Right cardiac atrium (tissue), 5 donors: Measurements from ENCODE around the gene C16orf46. TPM values are rescaled to one million over a fixed set of nuclear protein-coding genes. Genes with fewer than 3 reads are reported as not detected.
"Not testable (repeated sequence)": the region's sequence is repeated elsewhere in the genome, so short reads cannot be mapped to it uniquely, and the experiment has no call there.

Experiments used
- ATAC-seq, 2 donors: fragments of 200-7000 bp; cut with Tn5 transposase; one replicate each; pipeline versions ENCODE4 v1.8.0 to v1.9.1; 2020; ENCODE audit warnings: moderate library complexity in 2 of 2, mild to moderate bottlenecking in 1 of 2
- DNase-seq, 3 donors: peaks; one replicate each; pipeline ENCODE4 v3.0.0-alpha.2; 2020
- H3K27ac ChIP-seq: one replicate; pipeline ENCODE4 v1.5.1; 2013; ENCODE audit warnings: mild to moderate bottlenecking, low read length, control low read depth, moderate library complexity
- H3K27me3 ChIP-seq: one replicate; pipeline ENCODE4 v1.6.1; 2013; ENCODE audit not compliant: control insufficient read depth, insufficient read depth
- H3K4me1 ChIP-seq: one replicate; pipeline ENCODE4 v1.6.1; 2013; ENCODE audit warnings: low read length; ENCODE audit not compliant: control insufficient read depth, insufficient read depth
- H3K4me3 ChIP-seq: one replicate; pipeline ENCODE4 v1.5.1; 2013; ENCODE audit warnings: low read length, control low read depth
- H3K9me3 ChIP-seq: one replicate; pipeline ENCODE4 v1.6.1; 2013; ENCODE audit warnings: low read length; ENCODE audit not compliant: control insufficient read depth
- WGBS: extraction: QIAGEN DNeasy Blood & Tissue Kit; methylation state at CpG from one replicate; pipeline ENCODE4 v1.1.7; 2013; 5-methylcytosine and 5-hydroxymethylcytosine counted together
- intact Hi-C, 4 donors: fragments of 100-400 bp; cut with DNase I; formaldehyde crosslinking; loops; one replicate each; pipeline versions ENCODE4 v1.11.0 to v1.14.0; 2022 to 2023
- long read RNA-seq, 4 donors: library from polyadenylated mRNA; unstranded; transcript quantifications; one replicate each; pipeline ENCODE4 v2.0.0, GENCODE V29; 2020 to 2021
- polyA plus RNA-seq: library from polyadenylated mRNA; stranded (reverse); fragments of 200-250 nt; gene quantifications from one replicate; pipeline ENCODE4 v1.2.3, GENCODE V29; 2013
- total RNA-seq, 4 donors: library from RNA; stranded (reverse); fragmentation: NEBNext Ultra II Directional; extraction: Animal tissue kit (Norgen Biotek cat#: 25700); gene quantifications; one replicate each; pipeline ENCODE4 v1.2.1, GENCODE V29; 2021
- donor health status: healthy with polysubstance abuse.
- donor health status: DM: no; HTN: yes; CAD: no.
- donor health status: DM: no; HTN: no; CAD: no.
- donor health status: DM: no; HTN: yes; CAD: no; lungs with severe emphysema.
- donor health status: DM: yes; HTN: yes; CAD: no.

Gene C16orf46, protein sequence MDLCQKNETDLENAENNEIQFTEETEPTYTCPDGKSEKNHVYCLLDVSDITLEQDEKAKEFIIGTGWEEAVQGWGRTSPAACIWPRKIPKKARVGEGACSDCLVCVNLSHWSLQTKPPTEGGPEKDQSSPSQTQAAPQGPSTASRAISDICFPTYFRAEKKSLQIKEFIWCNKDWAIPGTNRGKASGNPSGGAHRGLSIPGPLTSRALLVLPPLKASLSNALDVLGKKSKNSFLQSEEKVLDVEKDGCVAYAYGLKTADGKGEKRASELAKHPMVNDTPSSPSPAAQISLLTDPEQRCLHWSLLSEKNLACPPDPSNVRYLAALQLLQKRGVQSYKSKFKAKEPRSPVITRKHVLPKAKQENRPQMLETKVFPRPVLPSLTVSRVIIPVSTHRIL
- total RNA-seq (under 1 TPM in 2 of 4 donors, not detected in 2; 0.47 to 0.97 TPM), polyA plus RNA-seq (0.52 TPM)
- long read RNA-seq, donor 1: 0 reads
- long read RNA-seq, donor 2: 0 reads
- long read RNA-seq, donor 3: 0 reads
- long read RNA-seq, donor 4: 0 reads

- no peaks in the 10 kb centered on the region for H3K27me3 ChIP-seq
- H3K4me3 ChIP-seq: peak within 1 kb of the TSS; percentile 53
- intact Hi-C loops: no loop called here
- peak within 1 kb of the TSS; percentile 88 for H3K27ac ChIP-seq
- ATAC-seq: peak; percentile 99
- WGBS: 11% methylated on average over 59 of the region's 59 CpGs
- H3K4me1 ChIP-seq: no peaks in the 10 kb centered on the region
- H3K9me3 ChIP-seq: no peaks in the 10 kb centered on the region
- peak; percentile 97 to 99 (median 99) for DNase-seq
These were observed at the start of gene C16orf46 for GRCh38 chr16:81077076-81077940. Gene C16orf46 (minus strand): TSS chr16:81077238. CDS start chr16:81063955, 13,283 bp downstream.

DNA sequence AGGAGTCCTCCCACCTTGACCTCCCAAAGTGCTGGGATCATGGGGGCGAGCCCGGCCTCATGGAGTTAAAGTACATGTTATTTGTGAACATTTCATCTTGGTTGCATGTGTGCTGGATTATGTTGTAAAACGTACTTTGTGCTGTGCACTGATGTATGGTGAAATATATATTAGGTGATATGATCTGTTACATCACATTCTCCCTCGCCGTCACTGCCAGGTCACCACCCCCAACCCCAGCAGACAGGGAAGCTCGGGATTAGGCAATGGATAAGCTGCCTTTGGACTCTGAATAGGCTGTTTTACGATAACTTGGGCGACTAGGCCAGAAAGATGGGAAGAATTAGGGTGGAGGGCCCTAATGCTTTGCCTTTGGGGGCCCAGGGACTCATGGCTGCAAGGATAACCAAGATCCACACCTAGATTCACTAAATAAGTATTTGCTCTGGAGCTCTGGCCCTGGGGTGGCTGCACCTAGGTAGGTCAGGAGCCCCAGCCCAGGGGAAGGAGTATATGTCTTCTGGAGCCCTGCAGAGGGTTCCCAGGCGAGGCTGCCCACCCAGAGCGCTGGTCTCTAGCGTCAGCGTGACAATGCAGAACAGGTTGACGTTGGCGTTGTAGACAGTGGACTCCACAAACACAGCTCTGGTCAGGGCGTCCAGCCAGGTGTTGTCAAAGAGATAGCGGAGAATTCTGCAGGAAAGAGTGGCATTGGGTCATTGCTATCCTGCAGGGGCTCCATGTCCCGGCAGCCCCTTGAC is 46.2 kb upstream of the C16orf46 start:
- H3K27ac ChIP-seq: no peak overlapping the region
- intact Hi-C loops: no loop called here
- no peaks in the 10 kb centered on the region for H3K9me3 ChIP-seq
- WGBS: 80% methylated on average over 17 of the region's 17 CpGs
- no peaks in the 10 kb centered on the region for H3K27me3 ChIP-seq
- no peaks in the 10 kb centered on the region for H3K4me1 ChIP-seq
- no peak for ATAC-seq
- no peak for DNase-seq
- no peak overlapping the region for H3K4me3 ChIP-seq

- 87% methylated on average over 16 of the region's 16 CpGs for WGBS
- Histone ChIP-seq H3K9me3 (no peaks in the 10 kb centered on the region), H3K27ac (no peak overlapping the region), H3K4me3 (no peak overlapping the region), H3K27me3 (no peaks in the 10 kb centered on the region), H3K4me1 (no peaks in the 10 kb centered on the region)
- intact Hi-C loops: no loop called here
- DNase-seq: no peak
- ATAC-seq: no peak
These were observed 44.5 kb upstream of the C16orf46 start for GRCh38 chr16:81121474-81121990.

DNA sequence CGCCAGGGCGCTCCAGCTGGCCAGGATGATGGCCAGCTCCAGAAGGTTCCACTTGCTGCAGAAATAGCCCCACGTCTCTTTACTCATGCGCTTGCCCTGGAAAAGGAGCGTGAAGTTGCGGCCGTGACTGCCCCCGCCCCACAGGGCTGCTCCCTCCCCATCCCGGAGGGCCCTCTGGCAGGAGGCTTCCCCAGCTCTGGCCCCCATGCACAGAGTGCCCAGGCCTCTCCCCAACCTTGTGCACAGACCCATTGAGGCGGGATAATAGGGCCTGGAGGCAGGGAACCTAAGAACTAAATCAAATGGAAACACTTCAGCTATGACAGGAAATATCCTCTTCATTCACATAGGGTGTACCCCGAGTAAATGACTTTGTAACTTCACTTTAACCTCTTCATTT is 40.4 kb upstream of the C16orf46 start:
- DNase-seq (no peak), ATAC-seq (no peak)
- no peaks in the 10 kb centered on the region for H3K4me1 ChIP-seq
- no peaks in the 10 kb centered on the region for H3K9me3 ChIP-seq
- H3K27ac ChIP-seq: no peak overlapping the region
- 63% methylated on average over 11 of the region's 11 CpGs for WGBS
- intact Hi-C loops: no loop called here
- H3K4me3 ChIP-seq: no peak overlapping the region
- H3K27me3 ChIP-seq: no peaks in the 10 kb centered on the region

GRCh38 chr16:81116285-81116684 is 39.2 kb upstream of the C16orf46 start:
- Histone ChIP-seq H3K9me3 (no peaks in the 10 kb centered on the region), H3K27ac (no peak overlapping the region), H3K4me3 (no peak overlapping the region), H3K27me3 (no peaks in the 10 kb centered on the region), H3K4me1 (no peaks in the 10 kb centered on the region)
- intact Hi-C loops: no loop called here
- DNase-seq (no peak), ATAC-seq (no peak)
- 88% methylated on average over 9 of the region's 9 CpGs for WGBS

GRCh38 chr16:81112453-81112852 is 35.4 kb upstream of the C16orf46 start:
- intact Hi-C loops: no loop called here
- WGBS: 92% methylated on average over 4 of the region's 4 CpGs

DNA sequence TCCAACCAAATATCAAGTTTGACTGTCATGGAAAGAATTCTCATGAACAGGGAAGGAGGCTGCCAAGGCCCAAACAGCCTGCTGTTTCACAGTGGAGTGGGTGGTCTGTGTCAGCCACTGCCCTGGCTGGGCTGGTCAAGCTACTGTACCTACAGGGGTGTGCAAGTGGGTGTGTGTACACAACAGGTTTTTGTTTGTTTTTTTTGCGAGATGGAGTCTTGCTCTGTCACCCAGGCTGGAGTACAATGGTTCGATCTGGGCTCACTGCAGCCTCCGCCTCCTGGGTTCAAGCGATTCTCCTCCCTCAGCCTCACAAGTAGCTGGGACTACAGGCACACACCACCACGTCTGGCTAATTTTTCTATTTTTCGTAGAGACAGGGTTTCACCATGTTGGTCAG is 32.2 kb upstream of the C16orf46 start:
- H3K27me3 ChIP-seq, H3K4me3 ChIP-seq, H3K4me1 ChIP-seq, H3K27ac ChIP-seq, intact Hi-C loops, ATAC-seq, DNase-seq, H3K9me3 ChIP-seq: not testable (repeated sequence)
- WGBS: 91% methylated on average over 6 of the region's 6 CpGs

More at GRCh38 chr16:81112453-81112852, 35.4 kb upstream of the C16orf46 start:
- no peak overlapping the region for H3K4me3 ChIP-seq
- ATAC-seq (no peak), DNase-seq (no peak)
- H3K27me3 ChIP-seq: no peaks in the 10 kb centered on the region
- no peaks in the 10 kb centered on the region for H3K9me3 ChIP-seq
- H3K27ac ChIP-seq: no peak overlapping the region
- H3K4me1 ChIP-seq: no peaks in the 10 kb centered on the region

- ATAC-seq: no peak
- WGBS: 86% methylated on average over 11 of the region's 11 CpGs
- Histone ChIP-seq H3K4me1 (no peaks in the 10 kb centered on the region), H3K4me3 (no peak overlapping the region), H3K27me3 (no peaks in the 10 kb centered on the region), H3K9me3 (no peaks in the 10 kb centered on the region), H3K27ac (no peak overlapping the region)
- DNase-seq: no peak
- intact Hi-C loops: no loop called here
These were observed 30.5 kb upstream of the C16orf46 start for GRCh38 chr16:81107511-81107910.

GRCh38 chr16:81106826-81107503 is 29.9 kb upstream of the C16orf46 start:
- intact Hi-C loops: no loop called here
- no peak overlapping the region for H3K4me3 ChIP-seq
- 59% methylated on average over 8 of the region's 8 CpGs for WGBS
- H3K27ac ChIP-seq: no peak overlapping the region
- DNase-seq: no peak
- ATAC-seq: no peak
- H3K9me3 ChIP-seq: no peaks in the 10 kb centered on the region
- H3K27me3 ChIP-seq: no peaks in the 10 kb centered on the region
- no peaks in the 10 kb centered on the region for H3K4me1 ChIP-seq

DNA sequence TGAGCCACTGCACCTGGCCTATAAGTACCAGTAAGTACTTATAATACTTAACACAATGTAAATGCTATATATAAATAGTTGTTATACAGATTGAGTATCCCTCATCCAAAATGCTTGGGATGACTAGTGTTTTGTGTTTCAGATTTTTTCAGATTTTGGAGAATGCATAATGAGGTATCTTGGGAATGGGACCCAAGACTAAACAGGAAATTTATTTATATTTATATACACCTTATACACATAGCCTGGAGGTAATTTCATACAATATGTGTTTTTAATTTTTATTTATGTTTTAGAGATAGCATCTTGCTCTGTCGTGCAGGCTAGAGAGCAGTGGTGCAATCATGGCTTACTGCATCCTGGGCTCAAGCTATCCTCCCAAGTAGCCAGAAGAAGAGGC is 28.9 kb upstream of the C16orf46 start:
- intact Hi-C loops: no loop called here
- H3K27ac ChIP-seq: no peak overlapping the region
- no peaks in the 10 kb centered on the region for H3K27me3 ChIP-seq
- no peak for ATAC-seq
- 82% methylated on average over 1 of the region's 1 CpG for WGBS
- no peak overlapping the region for H3K4me3 ChIP-seq
- H3K4me1 ChIP-seq: no peaks in the 10 kb centered on the region
- no peaks in the 10 kb centered on the region for H3K9me3 ChIP-seq
- DNase-seq: no peak
